Measurements from ENCODE around the gene FZD8.

FZD8 gene

GRCh38 chr10:35606430-35606829, 35.7 kb downstream of the FZD8 start:
- in situ Hi-C loops (cut with MboI; ENCODE audit: low sequenced_read_pairs): no loop called here

DNA sequence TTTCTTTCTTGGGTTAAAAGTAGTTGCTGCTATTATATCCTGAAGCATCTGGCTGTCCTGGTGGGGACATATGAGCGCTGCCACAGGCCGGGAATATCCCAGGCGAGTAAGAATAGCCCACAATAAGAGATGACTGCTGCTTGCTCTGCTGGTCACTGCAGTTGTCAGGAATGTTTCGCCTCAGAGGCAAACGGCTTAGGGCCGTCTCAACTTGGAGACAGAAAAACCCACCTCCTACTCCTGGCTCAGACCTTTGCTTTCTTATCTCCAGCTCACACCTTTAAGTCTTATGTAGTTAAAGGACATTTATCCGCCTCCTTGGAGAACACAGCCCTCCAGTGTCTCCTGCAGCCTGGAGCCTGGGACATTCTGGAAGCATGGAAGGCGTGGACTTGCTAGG, 36.9 kb downstream of the FZD8 start, which contains the start of gene GJD4:
GJD4 (plus strand) TSS at position 151 of the 400 bp plus-strand sequence; CDS start at position 378, 227 bp downstream.
- in situ Hi-C loops (cut with MboI; ENCODE audit: low sequenced_read_pairs): no loop called here

DNA sequence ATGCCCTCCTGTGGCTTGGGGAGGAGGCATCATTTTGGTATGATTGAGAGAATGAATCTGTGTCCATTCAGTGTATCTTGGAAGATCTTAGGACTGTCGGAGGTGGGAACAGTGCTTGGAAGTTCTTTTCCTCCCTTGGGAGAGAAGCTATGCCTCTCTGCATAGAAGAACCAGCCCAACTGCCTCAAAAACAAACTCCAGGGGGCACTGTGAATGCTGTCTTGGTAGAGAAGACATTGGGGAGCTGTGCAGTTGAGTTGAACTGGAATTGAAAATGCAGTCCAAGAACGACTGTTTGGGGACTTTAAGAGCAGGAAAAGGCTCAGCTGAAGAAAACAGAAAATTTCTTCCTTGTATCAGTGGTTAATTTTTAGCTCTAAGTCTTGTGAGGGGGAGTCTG, 41.9 kb downstream of the FZD8 start:
- in situ Hi-C loops (cut with MboI; ENCODE audit: low sequenced_read_pairs): no loop called here

DNA sequence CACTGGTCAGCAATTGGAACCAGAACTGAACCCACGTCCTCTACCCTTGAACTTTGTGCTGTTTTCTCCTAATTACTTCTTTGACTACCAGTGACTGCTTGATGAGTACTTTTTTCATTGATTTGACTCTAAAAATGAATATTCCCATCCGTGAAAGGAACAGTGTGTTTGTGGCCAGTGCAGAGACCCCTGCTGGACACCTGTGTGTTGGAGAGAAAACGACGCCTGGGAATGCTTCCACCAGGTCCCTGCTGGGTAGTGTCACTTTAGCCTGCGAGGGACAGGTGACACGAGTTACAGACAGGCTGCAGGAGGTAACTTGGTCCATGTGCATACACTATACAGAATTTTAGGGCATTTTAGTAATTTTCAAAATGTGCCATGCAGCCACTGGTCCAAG, 43.7 kb downstream of the FZD8 start:
- in situ Hi-C loops (cut with MboI; ENCODE audit: low sequenced_read_pairs): no loop called here

- in situ Hi-C loops (cut with MboI; ENCODE audit: low sequenced_read_pairs): no loop called here
Measured at GRCh38 chr10:35595106-35595505, 47.0 kb downstream of the FZD8 start.

- in situ Hi-C loops (cut with MboI; ENCODE audit: low sequenced_read_pairs): no loop called here
Measured at GRCh38 chr10:35594115-35595079, 47.7 kb downstream of the FZD8 start.

DNA sequence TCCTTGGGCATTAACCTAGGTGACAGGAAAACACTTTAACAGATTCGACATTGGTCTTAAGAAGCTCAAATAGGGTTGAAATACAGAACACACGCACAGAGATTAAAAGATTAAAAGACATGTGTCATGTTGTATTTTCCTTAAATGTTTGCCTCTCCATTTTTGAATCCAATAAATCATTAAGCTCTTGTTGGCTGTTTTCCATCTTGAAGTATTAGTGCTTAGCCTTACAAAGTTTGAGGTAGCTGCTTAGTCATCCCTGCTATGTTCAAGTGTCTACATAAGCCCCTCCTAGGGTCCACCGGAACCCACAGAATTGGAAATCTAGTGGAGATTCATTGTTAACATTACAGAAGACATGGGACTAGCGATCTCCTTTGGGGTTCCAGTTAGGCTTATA, 49.7 kb downstream of the FZD8 start:
- in situ Hi-C loops (cut with MboI; ENCODE audit: low sequenced_read_pairs): no loop called here

GRCh38 chr10:35588836-35589235, 53.3 kb downstream of the FZD8 start:
- in situ Hi-C loops (cut with MboI; ENCODE audit: low sequenced_read_pairs): no loop called here
